B cell (primary cell): ENCODE data around the gene SPAG6.

ENCODE experiments used
- CTCF ChIP-seq: fragments of 200-600 bp; IDR thresholded peaks from one replicate; pipeline ENCODE4 v1.8.0; 2022; ENCODE audit warnings: antibody characterized with exemption, mild to moderate bottlenecking
- EZH2 ChIP-seq: IDR thresholded peaks from 2 replicates; pipeline ENCODE4 v1.6.1; 2012; ENCODE audit warnings: borderline replicate concordance, low read depth, mild to moderate bottlenecking, moderate library complexity, low read length; ENCODE audit not compliant: insufficient read depth, poor library complexity, severe bottlenecking

- TF ChIP-seq EZH2 (no peak), CTCF (no peak)
Measured at GRCh38 chr10:22301193-22301592, 44.1 kb upstream of the SPAG6 start.
